ENCODE data around the gene CHST2.

The CHST2 gene

GRCh38 chr3:143173242-143173641 lies 53.7 kb downstream of the CHST2 start:
- Mint-ChIP-seq H3K27ac (peak overlapping the region; percentile 1), H3K9me3 (peaks cover 15% of the 10 kb centered on the region), H3K4me3 (no peak overlapping the region)

More at GRCh38 chr3:143173242-143173641, 53.7 kb downstream of the CHST2 start:
- no peak for DNase-seq
- Mint-ChIP-seq H3K36me3 (peaks cover 16% of the 10 kb centered on the region), H3K27me3 (no peaks in the 10 kb centered on the region), H3K4me1 (peaks cover 46% of the 10 kb centered on the region)
- CTCF ChIA-PET = interaction anchor here (3.9 kb wide), 1 partner anchor 52 kb away, joined by 20 read pairs; the partner anchor contains the start of gene CHST2
